SK-N-DZ (cell line): ENCODE data around the gene TSPAN17.

Experiments
- DNase-seq: peaks from one replicate; pipeline ENCODE4 v3.0.0-alpha.2; 2015; ENCODE audit warnings: low spot score

Gene TSPAN17

DNA sequence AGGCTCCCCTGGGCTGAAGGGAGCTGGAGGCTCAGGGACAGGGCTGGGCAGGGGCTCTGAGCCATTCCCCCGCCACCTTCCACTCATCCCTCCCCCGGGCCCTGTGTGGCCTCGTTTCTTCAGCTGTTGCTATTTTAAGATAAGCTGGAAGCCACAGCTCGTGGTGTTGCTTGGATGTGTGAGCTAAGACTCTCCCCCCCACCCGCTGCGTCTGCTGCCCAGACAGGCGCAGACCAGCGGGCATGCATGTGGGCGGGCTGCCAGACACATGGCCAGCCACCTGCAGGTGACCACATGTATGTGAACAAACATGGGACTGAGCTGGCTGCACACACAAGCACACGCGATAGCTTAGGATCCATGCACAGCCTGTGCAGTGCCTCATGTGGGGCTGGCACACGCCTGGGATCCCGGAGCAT is 25.6 kb upstream of the TSPAN17 start:
- DNase-seq, result no peak

DNA sequence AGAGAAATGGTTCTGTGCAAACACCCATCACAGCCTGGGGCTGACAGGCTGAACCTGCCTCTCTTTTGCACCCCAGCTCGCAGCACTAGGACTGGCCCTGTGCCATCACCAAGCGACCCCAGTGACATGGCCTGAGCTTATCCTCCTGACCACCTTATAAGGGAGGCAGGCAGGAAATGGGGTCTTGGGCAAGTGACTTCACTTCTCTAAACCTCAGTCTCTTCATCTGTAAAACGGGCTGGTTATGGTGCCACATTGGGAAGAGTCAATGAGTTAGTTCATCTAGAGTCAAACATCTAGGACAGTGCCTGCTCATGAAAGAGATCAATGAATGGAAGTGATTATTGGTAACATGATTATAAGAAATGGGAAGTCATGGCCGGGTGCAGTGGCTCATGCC is 23.1 kb upstream of the TSPAN17 start:
- DNase-seq, result no peak

DNA sequence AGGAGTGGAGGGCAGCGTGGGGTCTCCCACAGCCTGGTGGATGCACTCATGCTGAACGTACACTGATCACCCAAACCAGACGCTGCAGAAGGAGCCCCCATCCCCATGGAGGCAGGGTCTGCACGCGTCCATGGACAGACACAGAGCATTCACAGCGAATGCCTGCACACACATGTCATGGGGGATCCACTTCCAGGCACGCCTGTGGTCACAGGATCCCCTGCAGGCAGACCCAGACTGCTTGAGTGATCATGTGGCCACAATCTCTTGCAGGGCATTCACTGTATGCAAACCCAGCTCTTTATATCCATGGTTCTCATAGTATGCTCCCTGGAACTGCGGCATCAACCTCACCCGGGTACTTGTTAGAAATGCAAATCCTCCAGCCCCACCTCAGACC is 22.3 kb upstream of the TSPAN17 start:
- DNase-seq, result no peak

DNA sequence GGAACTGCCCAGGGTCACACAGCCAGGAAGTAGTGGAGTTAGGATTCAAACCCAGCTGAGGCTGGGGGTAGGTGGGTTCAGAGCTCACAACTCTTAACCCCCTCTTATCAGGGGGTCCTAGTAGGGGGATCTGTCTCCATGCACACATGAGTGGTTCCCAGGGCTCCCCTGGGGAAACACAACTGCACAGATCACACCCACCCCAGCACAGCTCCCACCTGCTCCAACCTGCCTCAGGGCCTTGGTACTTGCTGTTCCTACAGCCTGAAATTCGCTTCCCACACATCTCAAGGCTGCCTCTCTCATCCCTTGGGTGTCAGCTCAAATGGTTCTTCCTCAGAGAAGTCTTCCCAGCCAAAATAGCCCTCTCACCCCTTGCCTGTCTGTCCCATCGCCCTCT is 21.8 kb upstream of the TSPAN17 start:
- no peak for DNase-seq

DNA sequence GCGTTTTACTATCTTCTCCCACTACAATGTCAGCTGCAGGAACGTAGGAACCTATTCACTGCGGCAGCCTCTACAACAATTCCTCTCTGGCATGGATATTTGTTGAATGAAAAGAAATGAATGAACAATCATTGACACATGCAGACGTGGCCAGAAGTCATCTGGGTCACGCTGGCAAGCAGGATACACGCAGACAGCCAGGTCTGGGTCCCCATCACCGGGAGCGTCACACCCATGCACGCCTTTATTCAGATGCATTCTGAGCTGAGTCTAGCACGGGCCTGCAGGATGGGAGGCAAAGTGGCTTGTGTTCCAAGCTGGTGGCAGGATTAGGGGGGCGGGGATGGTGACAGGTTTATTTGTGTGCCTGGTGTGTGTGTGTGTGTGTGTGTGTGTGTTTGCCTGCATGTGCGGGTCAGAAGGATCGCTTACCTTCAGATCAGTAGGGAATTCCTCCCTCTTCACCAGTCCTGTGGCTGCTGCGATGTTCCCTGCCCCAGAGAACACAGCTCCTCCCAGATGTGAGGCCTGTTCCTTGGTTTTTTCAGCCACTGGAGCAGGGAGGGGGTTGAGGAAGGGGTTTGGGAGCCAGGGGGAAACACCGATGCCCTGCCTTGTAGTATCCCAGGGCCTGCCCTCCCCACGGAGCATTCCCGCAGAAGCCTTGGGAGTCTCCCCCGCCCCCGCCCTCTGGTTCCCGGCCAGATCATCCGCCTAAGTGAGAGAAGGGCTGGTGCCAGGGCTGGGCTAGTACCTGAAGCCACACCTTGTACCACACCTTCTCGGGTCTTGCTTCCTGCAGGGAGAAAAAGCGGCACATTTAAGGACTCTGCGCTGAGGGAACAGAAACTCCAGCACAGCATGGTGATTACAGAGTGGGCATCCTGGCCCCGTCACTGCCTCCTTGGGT is 21.1 kb upstream of the TSPAN17 start:
- DNase-seq, result no peak

DNA sequence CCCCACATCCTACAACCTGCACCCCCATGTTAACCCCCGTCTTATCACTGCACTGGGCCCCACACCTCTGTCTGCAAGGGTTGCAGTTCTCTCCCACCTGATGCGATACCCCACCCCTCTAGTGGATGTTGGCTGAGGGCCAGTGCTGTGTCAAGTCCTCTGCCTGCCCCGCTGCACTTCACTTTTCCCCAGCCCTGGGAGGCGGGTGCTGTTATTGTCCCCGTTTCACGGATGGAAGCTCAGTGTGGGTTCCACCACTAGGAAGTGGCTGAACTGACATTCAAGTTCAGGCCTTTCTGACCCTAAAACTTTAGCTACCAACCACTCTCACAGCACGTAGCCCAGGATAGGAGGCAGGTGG is 20.4 kb upstream of the TSPAN17 start:
- DNase-seq, result no peak

DNA sequence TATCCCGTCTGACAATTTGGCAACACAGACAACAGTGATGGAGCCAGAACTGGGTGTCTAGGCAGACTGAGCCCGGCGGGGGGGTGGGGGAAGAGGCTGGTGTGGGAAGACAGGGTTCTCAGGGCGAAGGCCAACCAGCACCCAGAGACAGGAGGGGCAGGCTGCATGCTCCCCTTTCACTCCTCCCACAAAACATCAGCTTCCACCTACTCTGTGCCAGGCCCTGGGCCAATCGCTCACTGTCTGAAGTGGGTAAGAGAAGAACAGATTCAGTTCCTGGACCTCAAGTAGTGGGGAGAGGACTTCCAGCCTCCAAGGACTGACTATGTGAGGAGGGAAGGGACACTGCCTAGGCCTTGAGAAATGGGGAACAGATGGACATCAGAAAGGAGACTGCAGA is 19.7 kb upstream of the TSPAN17 start:
- DNase-seq, result no peak

DNA sequence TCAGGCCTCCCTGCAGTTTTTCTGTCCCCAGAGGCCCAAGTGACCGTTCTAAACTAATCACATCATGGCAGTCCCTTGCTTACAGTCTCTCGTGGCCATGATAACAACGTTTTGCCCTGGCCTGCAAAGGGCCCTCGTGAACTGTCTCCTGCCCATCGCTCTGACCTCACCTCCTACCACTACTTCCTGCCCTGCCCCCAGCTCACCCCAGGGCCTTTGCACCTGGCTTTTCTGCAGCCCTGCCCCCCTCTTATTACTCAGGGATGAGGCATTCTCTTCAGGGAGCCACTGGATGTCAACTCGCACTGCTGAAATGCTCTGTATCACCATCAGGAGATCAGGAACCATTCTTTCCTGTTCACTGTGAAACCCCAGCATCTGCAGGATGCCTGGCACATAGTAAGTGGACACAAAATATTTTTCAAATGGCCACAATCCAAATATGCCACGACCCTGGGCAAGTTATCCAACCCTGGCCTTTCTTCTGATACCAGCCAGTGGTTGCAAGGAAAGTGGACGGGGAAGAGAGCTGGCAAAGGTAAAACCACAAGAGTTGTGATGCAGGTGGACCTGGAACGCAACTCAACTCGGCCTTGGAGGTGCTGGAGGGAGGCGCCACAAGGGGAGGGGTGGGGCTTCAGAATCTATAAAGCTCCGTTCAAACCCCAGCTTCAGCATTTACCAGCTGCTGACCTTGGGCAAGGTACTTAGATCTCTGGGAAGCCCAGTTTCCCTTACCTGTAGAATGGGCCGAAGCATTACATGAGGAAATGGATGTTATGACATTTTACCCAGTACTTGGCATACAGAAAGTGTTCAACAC is 18.7 kb upstream of the TSPAN17 start:
- no peak for DNase-seq

DNA sequence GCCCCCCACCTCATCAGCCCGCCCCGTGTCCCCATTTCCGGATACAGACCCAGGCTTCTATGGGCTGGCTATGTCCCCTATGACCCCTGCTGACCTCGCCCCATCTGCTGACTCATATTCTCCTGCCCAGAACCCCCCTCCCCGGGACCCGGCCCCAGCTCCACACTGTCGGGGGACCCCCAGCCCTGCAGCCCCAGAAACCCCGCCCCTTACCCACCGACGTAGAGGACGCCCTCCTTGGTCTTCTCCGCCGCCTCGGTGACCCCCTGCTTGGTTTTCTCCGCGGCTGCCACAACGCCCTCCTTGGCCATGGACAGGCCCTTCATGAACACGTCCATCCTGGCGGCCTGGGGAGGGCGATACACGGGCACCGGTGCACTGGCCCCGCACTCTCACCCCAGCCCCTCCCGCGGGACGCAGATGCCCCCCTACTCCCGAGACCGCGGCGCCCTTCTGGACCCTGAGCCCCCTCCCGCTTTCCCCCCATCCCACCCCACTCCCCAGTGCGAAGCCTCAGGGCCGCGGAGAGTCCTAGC is 17.9 kb upstream of the TSPAN17 start:
- DNase-seq, result no peak

DNA sequence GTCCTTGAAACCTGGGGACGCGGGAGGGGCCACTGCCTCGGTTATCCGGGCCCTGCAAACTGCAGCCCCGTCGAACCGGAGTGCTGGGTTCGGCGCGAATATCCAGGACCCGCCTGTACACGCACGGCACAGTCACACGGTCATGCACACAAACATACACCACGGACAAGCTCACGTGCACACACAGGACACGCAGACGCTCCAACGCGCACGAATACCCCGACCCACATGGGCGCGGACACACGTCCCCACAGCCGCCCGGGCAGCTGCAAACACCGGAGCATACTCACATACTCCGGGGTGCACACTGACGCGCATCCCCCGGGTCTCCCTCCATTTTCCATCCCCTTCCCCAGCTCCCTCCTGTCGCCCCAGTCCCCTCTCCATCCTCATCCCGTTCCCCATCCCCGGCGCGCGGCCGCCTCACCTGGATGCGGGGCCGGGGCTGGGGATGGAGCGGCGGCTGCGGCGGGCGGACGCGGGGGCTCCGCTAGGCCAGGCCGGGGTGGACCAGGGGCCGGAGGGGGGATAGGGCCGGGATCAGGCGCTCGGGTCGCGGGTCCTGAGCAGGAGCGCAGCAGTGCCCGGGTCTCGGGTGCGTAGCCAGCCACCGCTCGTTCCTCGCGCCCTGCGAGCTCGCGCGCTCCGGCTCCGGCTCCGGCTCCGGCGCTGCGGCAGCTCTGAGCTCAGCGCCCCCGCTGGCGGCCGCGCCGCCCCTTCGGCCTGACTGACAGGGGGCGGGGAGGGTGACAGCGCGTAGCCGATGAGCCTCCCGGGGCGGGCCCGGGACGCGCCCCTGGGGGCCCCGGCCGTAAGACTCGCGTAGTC is 17.2 kb upstream of the TSPAN17 start, which contains the start of the genes EIF4E1B and SNCB:
Gene EIF4E1B (plus strand): TSS at position 823 of the 828 bp plus-strand sequence. CDS start 12,113 bp downstream, outside the sequence.
Gene SNCB (minus strand): TSS at position 682 of the 828 bp plus-strand sequence. CDS start 880 bp downstream, outside the sequence.
- no peak for DNase-seq

DNA sequence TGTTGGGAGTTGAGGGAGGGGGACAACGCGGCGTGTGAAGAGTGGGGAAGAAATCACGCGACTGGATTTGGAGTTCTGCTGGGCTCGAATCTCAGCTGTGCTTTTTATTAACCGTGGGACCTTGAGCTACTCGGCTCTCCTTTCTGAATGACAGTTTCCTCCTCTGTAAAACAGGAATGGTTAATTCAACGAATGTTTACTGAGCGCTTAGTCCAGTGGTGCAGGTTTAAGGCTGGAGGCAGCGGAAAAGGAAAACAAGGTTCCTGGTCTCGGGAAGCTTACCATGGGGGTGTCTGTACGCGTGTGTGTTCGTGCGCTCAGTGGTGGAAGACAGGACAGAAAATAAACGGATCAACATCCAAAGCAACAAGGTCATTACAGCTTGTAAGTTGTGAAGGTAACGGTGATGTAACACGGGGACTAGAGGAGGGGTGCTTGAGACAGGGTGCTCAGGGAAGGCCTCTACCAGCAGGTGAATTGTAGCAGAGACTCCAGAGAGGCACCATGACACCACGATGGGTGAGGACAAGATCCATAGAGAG is 16.5 kb upstream of the TSPAN17 start:
- no peak for DNase-seq

DNA sequence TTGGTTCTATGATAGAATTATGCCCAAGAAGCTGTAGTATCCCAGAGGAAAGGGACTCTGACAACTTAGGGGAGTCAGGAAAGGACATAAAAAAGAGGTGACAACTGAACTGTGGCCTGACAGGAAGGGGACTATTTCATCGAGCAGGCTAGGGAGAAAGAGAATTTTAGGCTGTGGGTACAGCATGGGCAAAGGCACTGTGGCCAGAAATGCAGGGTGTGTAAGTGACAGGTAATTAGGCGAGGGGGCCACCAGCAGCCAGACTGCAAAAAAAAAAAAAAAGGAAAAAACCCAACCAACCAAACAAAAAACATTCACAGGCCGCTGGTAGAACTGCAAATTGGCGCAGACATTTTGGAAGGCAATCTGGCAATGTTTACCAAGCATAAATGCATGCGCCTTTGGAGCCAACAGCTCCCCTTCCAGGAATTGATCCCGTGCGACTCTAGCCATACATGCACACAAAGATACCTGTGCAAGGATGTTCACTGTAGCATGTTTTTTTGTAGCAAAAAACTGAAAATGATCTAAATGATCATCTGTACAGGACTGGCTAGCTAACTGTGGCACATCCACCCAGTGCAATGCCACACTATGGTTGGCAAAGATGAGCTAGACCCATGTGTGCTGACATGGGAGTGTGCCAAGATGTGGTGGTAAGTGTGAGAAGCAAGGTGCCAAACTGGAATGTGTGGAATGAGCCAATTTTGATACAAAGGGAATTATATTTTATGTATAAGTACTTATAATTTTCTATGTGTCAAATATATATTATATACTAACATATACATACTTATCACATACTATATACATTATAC is 15.7 kb upstream of the TSPAN17 start:
- DNase-seq, result no peak

DNA sequence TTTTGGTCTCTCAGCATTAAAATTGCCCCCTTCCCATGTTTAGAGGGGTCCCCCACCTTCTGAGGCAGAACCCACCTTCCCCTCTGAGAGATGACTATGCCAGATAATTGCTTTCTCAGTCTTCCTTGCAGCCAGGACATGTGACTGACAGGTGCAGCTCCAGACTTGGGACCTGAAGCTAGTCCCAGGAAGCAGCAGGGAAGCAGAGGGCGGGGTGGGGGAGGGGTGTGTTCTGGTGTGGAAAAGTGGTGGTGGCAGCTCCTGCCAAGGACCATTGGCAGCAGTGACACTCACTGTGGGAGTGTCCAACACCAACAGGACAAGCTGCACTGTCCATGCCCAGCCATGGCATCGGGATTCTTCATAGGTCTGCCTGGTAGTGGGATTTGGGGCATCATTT is 14.5 kb upstream of the TSPAN17 start:
- DNase-seq, result no peak

DNA sequence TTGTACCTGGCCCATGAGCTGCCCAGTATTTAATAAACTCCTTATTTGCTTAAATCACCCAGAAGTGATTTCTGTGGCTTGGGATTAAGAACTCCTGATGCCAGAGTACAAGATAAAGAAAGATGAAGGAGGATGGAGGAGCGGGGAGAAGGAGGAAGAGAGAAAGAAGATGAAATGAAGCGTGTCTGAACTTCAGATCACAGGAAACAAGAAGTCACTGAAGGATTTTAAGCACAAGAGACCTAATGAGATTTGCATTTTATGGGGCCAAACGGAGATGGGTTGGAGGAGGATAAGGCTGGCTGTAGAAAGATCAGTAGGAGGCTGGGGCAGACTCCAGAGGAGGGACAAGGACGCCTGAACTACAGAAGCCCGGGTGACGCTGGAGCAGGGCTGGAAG is 13.7 kb upstream of the TSPAN17 start:
- DNase-seq, result no peak

DNA sequence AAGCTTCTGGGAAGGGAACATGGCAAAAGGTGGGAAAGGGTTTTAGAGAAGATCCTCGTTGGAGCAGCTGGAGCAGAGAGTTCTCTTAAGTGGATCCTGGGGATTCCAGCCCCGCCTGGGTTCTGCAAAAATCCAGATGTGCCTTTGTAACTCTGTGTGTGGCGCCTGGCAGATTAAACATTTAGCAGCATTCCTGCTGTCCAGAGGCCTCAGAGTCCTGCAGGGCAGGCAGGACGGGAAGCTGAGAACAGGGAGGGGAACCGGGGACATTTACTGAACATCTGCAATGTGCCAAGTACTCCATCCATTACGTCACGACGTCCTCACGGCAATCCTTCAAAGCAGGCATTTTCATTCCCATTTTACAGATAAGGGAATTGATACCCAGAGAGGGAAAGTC is 10.9 kb upstream of the TSPAN17 start:
- no peak for DNase-seq

DNA sequence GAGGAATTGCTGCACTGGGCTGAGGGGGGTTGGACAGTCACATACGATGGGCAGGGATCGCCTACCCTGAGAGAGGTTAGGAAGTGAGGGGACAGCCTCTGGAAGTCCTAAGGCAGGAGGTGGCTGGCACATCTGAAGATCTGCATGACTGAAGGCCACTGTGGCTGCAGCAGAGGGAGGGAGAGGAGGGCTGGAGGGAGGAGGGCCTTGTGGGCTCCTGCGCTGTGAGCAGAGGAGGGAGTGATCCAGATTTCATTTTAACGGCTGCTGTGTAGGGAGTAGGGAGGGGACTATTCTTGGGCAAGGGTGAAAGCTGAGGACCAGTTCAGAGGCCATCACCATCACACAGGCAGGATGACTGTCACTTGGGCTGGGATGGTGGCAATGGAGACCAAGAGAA is 9.7 kb upstream of the TSPAN17 start:
- no peak for DNase-seq

DNA sequence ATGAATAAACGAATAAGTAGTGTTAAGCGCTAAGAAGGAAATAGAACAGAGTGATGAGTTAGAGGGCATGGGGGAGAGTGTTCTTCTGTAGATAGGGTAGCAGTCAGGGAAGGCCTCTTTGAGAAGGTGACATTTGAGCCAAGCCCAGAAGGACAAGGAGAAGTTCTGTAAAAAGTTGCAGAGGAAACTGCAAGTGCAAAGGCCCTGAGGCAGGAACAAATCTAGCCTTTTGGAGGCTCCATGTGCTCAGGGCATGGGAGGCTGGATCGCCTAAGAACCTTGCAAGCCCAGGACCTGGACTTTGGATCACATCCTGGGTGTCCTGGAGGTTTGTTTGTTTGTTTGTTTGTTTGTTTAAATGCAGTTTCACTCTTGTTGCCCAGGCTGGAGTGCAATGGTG is 8.8 kb upstream of the TSPAN17 start:
- DNase-seq, result no peak

DNA sequence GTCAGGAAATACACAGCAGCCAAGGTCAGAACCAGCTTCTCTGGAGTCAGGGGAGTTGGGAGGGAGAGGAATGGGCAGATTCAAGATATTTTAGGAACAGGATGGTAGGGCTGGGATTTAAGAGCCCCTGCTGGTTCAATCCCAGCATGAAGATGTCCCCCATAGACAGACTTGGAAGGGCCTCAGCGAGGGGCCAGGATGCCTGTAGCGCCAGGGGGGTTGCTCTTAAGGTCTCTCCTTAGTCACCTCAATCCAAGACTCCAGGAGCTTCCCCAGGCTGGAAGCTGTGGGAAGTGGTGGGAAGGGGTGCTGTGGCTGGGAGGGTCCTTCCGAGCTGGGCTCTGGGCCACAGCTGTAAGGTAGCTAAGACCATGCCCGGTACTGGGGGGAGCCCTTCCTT is 8.1 kb upstream of the TSPAN17 start:
- DNase-seq, result no peak

DNA sequence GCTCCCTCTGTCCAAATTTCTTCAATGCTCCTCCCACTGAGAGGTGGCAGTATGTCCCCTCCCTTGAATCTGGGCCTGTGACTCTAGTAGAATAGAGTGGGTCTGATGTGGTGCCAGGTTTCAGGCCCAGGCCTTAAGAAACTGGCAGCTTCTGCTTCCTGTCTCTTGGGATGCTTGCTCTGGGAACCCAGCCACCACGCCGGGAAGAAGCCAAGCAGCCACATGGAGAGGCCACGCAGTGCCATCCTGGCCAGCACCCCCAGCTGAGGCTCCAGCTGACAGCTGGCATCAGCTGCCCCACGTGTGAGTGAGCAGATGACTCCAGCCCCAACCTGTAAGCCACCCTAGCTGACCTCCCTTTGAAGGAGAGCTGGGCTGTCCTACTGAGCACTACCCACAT is 7.3 kb upstream of the TSPAN17 start:
- DNase-seq, result no peak

DNA sequence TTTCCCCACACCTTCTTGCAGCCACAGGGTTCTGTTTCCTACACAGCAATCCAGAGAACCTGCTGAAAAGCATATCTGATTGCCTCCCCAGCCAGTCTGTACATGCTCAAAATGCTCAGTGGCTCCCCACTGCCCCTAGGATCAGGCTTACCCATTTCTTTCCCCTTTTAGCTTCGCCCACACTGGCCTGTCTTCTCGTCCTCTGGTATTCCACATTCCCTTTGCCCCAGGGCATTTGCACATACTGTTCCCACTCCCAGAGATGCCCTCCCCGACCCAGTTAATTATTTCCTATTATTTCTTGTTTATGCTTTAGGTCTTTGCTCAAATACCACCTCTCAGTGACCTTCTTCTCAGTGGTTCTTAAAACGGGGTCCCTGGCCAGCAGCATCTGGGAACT is 6.7 kb upstream of the TSPAN17 start:
- DNase-seq, result no peak
